ENCODE results near the gene TRIM8.

- TF ChIP-seq POLR2A (IDR thresholded peaks at IDR 0.05) (no peak), CTCF (IDR thresholded peaks at IDR 0.05) (no peak)
Observed at GRCh38 chr10:102619281-102619981, 24.8 kb upstream of the TRIM8 start.

Measured in lower leg skin (tissue), 3 donors.